Upper lobe of left lung (tissue), 4 donors: Measurements from ENCODE around the gene TLL1.

Experiments
- CTCF ChIP-seq, 6 experiments: fragments of 450-650 bp in 4 of 6; fragments of 200-600 bp in 2 of 6; sonication (generic) in 2 of 6; IDR thresholded peaks; one replicate each; pipeline ENCODE4 v1.5.1; 2016 to 2019; ENCODE audit warnings: antibody characterized with exemption in 6 of 6
- EP300 ChIP-seq, 4 donors: sonication (generic); formaldehyde crosslinking; IDR thresholded peaks; one replicate each; pipeline ENCODE4 v1.5.1; 2017; ENCODE audit warnings: antibody characterized with exemption in 4 of 4, control low read depth in 2 of 4
- POLR2A ChIP-seq, 4 donors: fragments of 450-650 bp; IDR thresholded peaks; one replicate each; pipeline ENCODE4 v1.5.1; 2016 to 2017; ENCODE audit warnings: antibody characterized with exemption in 4 of 4, mild to moderate bottlenecking in 2 of 4

GRCh38 chr4:166066936-166067335 lies 193.9 kb downstream of the TLL1 start:
- TF ChIP-seq POLR2A (IDR thresholded peaks at IDR 0.05) (no peak), EP300 (IDR thresholded peaks at IDR 0.05) (no peak), CTCF (IDR thresholded peaks at IDR 0.05) (no peak)
